Progenitor cell of endocrine pancreas (in vitro differentiated cells): Measurements from ENCODE around the gene NR4A3. TPM values are rescaled to one million over a fixed set of nuclear protein-coding genes. Genes with fewer than 3 reads are reported as not detected.
A peak's percentile ranks its signal among the peaks of the same experiment; 100 is the strongest.

Experiments used
- DNase-seq: peaks from one replicate; pipeline ENCODE4 v3.0.0; 2021; ENCODE audit warnings: low spot score; ENCODE audit not compliant: unreplicated experiment
- H3K27ac Mint-ChIP-seq: 2 replicates; pipeline ENCODE4 v1.8.0; 2021; ENCODE audit warnings: mild to moderate bottlenecking, moderate library complexity, mixed read lengths
- H3K27me3 Mint-ChIP-seq: 2 replicates; pipeline ENCODE4 v1.8.0; 2021; ENCODE audit warnings: mixed read lengths
- H3K36me3 Mint-ChIP-seq: 2 replicates; pipeline ENCODE4 v1.8.0; 2022; ENCODE audit warnings: mixed read lengths; ENCODE audit not compliant: insufficient read depth
- H3K4me1 Mint-ChIP-seq: 2 replicates; pipeline ENCODE4 v1.8.0; 2021; ENCODE audit warnings: low read depth, mixed read lengths
- H3K4me3 Mint-ChIP-seq: 2 replicates; pipeline ENCODE4 v1.8.0; 2021; ENCODE audit warnings: low read depth, mild to moderate bottlenecking, moderate library complexity, mixed read lengths
- H3K9me3 Mint-ChIP-seq: 2 replicates; pipeline ENCODE4 v1.8.0; 2021; ENCODE audit warnings: low read depth, mixed read lengths
- CTCF ChIP-seq: fragments of 200-600 bp; sonication (generic); IDR thresholded peaks from one replicate; pipeline ENCODE4 v1.5.0; 2021; ENCODE audit warnings: antibody characterized with exemption, mild to moderate bottlenecking; ENCODE audit not compliant: unreplicated experiment
- total RNA-seq: library from RNA; stranded (reverse); gene quantifications from 2 replicates; pipeline ENCODE4 v1.2.1, GENCODE V29; 2021

NR4A3 gene
- total RNA-seq, 1 donor from 2014 or later: 1.4 TPM

DNA sequence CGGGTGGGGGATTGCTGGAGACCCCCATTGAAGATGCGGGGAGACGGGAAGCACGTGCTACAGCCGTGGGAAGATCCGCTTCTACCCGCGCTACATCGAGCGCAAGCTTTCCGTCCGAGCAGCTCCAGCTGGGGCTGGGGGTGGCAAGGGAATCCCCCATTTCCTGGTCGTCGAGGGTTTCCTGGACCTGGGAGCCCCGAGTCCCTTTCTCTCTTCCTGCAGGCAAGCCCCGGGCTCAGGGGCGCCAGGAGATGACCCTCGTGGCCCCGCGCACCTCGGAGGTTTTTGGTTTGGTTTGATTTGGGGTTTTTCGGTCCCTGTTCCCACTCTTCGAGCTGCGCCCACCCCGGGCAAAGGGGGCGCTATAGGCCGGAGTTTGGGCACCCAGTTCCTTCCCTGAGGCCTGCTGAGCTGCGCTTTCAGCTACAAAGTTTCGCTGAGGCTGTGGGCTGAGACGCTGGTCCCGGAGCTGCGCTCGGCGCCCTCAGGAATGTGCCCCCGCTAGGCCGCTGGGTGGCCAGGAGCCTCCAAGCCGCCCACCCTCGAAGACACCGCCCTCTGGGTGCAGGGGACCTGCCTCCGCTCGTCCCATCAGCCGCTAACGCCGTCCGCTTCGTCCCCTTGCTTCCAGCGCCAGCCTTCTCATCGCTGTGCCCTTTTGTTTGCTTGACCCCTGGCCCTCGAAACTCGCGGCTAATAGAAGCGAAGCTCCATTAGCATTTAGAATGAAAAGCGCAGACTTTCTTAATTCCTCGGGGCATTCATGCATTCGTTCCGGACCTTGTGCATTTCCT, 2.9 kb downstream of the NR4A3 start:
- peak overlapping the region; percentile 91 for H3K4me3 Mint-ChIP-seq
- H3K4me1 Mint-ChIP-seq: peaks cover 23% of the 10 kb centered on the region
- peak overlapping the region; percentile 85 for H3K27ac Mint-ChIP-seq
- peaks cover 5% of the 10 kb centered on the region for H3K36me3 Mint-ChIP-seq
- peaks cover 67% of the 10 kb centered on the region for H3K27me3 Mint-ChIP-seq
- no peaks in the 10 kb centered on the region for H3K9me3 Mint-ChIP-seq
- peak; percentile 67 for TF ChIP-seq CTCF
- DNase-seq: peak; percentile 52

DNA sequence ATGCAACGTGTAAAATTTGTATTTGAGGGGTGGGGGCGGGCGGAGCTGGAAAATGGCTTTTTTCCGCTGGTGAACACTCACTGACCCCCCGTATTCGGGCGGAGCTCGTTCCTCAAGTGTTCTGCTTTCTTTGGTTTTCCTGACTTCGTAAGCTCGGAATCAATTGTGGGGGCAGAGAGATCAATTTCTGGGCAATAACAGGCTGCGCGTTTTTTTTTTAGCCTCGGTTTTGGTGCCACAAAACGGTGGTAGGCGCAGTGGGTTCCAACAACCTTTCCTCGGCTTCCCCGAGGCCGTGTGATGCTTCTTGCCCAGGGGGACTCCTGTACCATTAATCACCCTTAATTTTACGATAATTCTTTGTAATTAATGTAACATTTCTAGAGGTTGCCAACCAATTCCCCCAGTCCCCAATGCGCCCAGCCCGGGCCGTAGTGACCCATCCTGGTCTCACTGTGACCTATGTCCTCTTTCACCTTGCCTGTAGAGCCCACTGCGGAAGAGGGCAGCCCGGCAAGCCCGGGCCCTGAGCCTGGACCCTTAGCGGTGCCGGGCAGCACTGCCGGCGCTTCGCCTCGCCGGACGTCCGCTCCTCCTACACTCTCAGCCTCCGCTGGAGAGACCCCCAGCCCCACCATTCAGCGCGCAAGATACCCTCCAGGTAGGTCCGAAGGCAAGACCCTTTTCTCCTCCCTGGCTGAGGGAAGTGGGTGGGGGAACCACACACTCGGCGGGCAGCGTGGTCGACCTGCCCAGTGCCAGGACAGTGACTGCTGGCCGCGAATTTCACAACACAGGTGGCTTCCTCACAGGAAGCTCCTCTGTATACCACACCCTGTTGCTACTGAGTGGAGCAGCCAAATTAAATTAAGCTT, 3.7 kb downstream of the NR4A3 start:
- Mint-ChIP-seq H3K4me3 (peak overlapping the region; percentile 73), H3K9me3 (no peaks in the 10 kb centered on the region), H3K4me1 (peaks cover 23% of the 10 kb centered on the region), H3K27me3 (peaks cover 76% of the 10 kb centered on the region), H3K36me3 (peaks cover 7% of the 10 kb centered on the region), H3K27ac (peak overlapping the region; percentile 85)
- peak; percentile 7 for TF ChIP-seq CTCF
- no peak for DNase-seq

DNA sequence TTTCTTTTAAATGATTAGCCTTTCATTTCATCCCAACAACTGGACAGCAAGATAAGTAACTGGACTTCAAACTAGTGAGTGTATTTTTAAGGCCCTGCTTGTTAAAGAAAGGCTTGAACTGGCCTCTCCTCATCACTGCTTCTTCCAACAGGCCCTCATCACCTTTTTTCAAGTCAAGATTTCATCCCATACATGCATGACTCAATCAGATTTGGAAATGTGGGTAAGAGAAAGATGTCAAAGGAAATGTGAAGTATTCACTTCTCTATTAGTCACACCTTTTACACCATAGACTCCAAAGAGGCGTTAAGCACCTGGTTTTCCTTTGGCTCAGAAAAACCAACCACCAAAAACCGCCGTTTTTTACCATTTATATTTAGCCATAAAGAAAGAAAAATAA, 4.9 kb downstream of the NR4A3 start:
- H3K4me1 Mint-ChIP-seq: peaks cover 20% of the 10 kb centered on the region

DNA sequence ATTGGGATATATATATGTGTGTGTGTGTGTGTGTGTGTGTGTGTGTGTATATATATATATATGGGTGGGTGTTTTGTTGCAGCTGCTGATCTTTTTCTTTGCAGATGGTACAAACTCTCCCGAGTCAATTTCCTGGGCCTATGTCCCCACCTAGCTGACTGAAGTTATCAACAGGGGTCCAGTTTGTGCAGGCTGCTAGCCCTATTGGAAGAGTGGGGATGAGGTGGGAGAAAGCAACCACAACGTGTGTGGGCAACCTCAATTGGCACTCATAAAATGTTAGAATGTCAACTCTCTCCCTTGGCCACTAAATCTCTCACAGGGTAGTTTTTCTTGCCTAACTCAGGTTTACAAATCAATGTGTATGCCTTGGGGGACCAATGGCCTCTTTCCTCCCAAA, 5.6 kb downstream of the NR4A3 start:
- DNase-seq: no peak
- H3K27ac Mint-ChIP-seq: no peak overlapping the region
- H3K27me3 Mint-ChIP-seq: peaks cover 83% of the 10 kb centered on the region
- no peak for TF ChIP-seq CTCF
- H3K4me1 Mint-ChIP-seq: peaks cover 20% of the 10 kb centered on the region
- no peaks in the 10 kb centered on the region for H3K9me3 Mint-ChIP-seq
- no peak overlapping the region for H3K4me3 Mint-ChIP-seq
- peaks cover 7% of the 10 kb centered on the region for H3K36me3 Mint-ChIP-seq

More for the DNA sequence above, 4.9 kb downstream of the NR4A3 start:
- no peaks in the 10 kb centered on the region for H3K9me3 Mint-ChIP-seq
- no peak overlapping the region for H3K4me3 Mint-ChIP-seq
- H3K27ac Mint-ChIP-seq: no peak overlapping the region
- H3K36me3 Mint-ChIP-seq: peaks cover 7% of the 10 kb centered on the region
- DNase-seq: no peak
- H3K27me3 Mint-ChIP-seq: peaks cover 85% of the 10 kb centered on the region
- no peak for TF ChIP-seq CTCF

GRCh38 chr9:99828054-99828416, 6.3 kb downstream of the NR4A3 start:
- TF ChIP-seq CTCF: no peak
- no peak for DNase-seq
- peaks cover 76% of the 10 kb centered on the region for H3K27me3 Mint-ChIP-seq
- H3K9me3 Mint-ChIP-seq: no peaks in the 10 kb centered on the region
- H3K4me3 Mint-ChIP-seq: no peak overlapping the region
- H3K36me3 Mint-ChIP-seq: peaks cover 7% of the 10 kb centered on the region
- peaks cover 13% of the 10 kb centered on the region for H3K4me1 Mint-ChIP-seq
- no peak overlapping the region for H3K27ac Mint-ChIP-seq
